HCT116 (cell line): ENCODE measurements around the gene SLC22A5. TPM values are rescaled to one million over a fixed set of nuclear protein-coding genes. Genes with fewer than 3 reads are reported as not detected.
"Not testable (repeated sequence)": the region's sequence is repeated elsewhere in the genome, so short reads cannot be mapped to it uniquely, and the experiment has no call there.

Experiments used
- ATAC-seq: fragments of 200-7000 bp; cut with Tn5 transposase; 2 replicates; pipeline ENCODE4 v1.9.1; 2020; ENCODE audit warnings: mild to moderate bottlenecking, moderate library complexity
- BruUV-seq: library from RNA; stranded (reverse); fragments of 400-500 nt; replicated peaks from 2 replicates; lab custom pipeline; 2021; lab: Mats Ljungman, UMichigan
- CTCF ChIA-PET: fragments of 300-600 bp; sonication (Branson Sonifier 250); formaldehyde crosslinking; loops from one replicate; lab custom pipeline; 2021; ENCODE audit warnings: antibody characterized with exemption; lab: Charles Lee
- POLR2A ChIA-PET: fragments of 300-600, 350-600 bp; sonication (Branson Sonifier 250); formaldehyde crosslinking; loops from one replicate; lab custom pipeline; 2021; ENCODE audit warnings: antibody characterized with exemption; lab: Charles Lee
- RAD21 ChIA-PET, 2 experiments: fragments of 300-600 bp; sonication (Branson Sonifier 250); formaldehyde crosslinking; loops; one replicate each; lab custom pipeline; 2023; ENCODE audit warnings: low total read pairs in 2 of 2; ENCODE audit not compliant: uncharacterized antibody in 2 of 2, unreplicated experiment in 2 of 2, low non-redundant PET in 1 of 2; lab: Charles Lee
- DNase-seq: peaks from one replicate; pipeline ENCODE4 v3.0.0-alpha.2; 2010; ENCODE audit warnings: low read depth, low spot score
- H2AFZ ChIP-seq: fragments of 200-600 bp; shearing (Covaris generic), sonication (generic); 2 replicates; pipeline ENCODE4 v1.6.1; 2017; ENCODE audit warnings: low read depth, mixed run types, mixed read lengths, antibody characterized with exemption, low read length; ENCODE audit not compliant: poor library complexity, severe bottlenecking
- H3K27ac ChIP-seq: 2 replicates; pipeline ENCODE4 v1.5.1; 2012; ENCODE audit warnings: low read depth, low read length
- H3K27me3 ChIP-seq: fragments of 200-600 bp; sonication (generic); 2 replicates; pipeline ENCODE4 v1.6.1; 2016; ENCODE audit warnings: mixed run types, low read length, mixed read lengths; ENCODE audit not compliant: insufficient read depth
- H3K36me3 ChIP-seq, 2 experiments: fragments of 200-500 bp in 1 of 2; fragments of 200-600 bp in 1 of 2; sonication (Bioruptor generic) in 1 of 2; sonication (generic) in 1 of 2; 2 replicates each; pipeline versions ENCODE4 v1.5.1 to v1.6.1; 2014 to 2016; ENCODE audit warnings: low read length in 2 of 2, inconsistent platforms in 1 of 2, mixed read lengths in 1 of 2, mixed run types in 1 of 2; ENCODE audit not compliant: insufficient read depth in 2 of 2, control insufficient read depth in 1 of 2
- H3K4me1 ChIP-seq, 2 experiments: fragments of 200-600 bp in 1 of 2; sonication (generic) in 1 of 2; 2 replicates each; pipeline versions ENCODE4 v1.5.1 to v1.6.1; 2012 to 2017; ENCODE audit warnings: low read length in 2 of 2, inconsistent platforms in 1 of 2, mild to moderate bottlenecking in 1 of 2, mixed read lengths in 1 of 2, mixed run types in 1 of 2, moderate library complexity in 1 of 2; ENCODE audit not compliant: insufficient read depth in 2 of 2, control insufficient read depth in 1 of 2
- H3K4me2 ChIP-seq: fragments of 200-600 bp; sonication (generic); 2 replicates; pipeline ENCODE4 v1.6.1; 2017; ENCODE audit warnings: mixed run types, low read length, mixed read lengths
- H3K4me3 ChIP-seq, 2 experiments: fragments of 200-600 bp in 1 of 2; sonication (generic) in 1 of 2; replicated peaks in 1 of 2; 2 replicates each; pipeline ENCODE4 v1.5.1; 2011 to 2016; ENCODE audit warnings: low read length in 2 of 2, control low read depth in 1 of 2, low read depth in 1 of 2, mild to moderate bottlenecking in 1 of 2, mixed read lengths in 1 of 2, mixed run types in 1 of 2
- H3K79me2 ChIP-seq: fragments of 200-600 bp; sonication (generic); 2 replicates; pipeline ENCODE4 v1.6.1; 2017; ENCODE audit warnings: mild to moderate bottlenecking, mixed run types, low read length, moderate library complexity, mixed read lengths; ENCODE audit not compliant: insufficient read depth
- H3K9ac ChIP-seq: fragments of 200-600 bp; sonication (generic); 2 replicates; pipeline ENCODE4 v1.6.1; 2016; ENCODE audit warnings: low read length, mixed read lengths
- H3K9me2 ChIP-seq: fragments of 200-600 bp; sonication (generic), shearing (Covaris generic); 2 replicates; pipeline ENCODE4 v1.6.1; 2017; ENCODE audit warnings: mixed run types, mild to moderate bottlenecking, moderate library complexity; ENCODE audit not compliant: insufficient read depth
- H3K9me3 ChIP-seq, 2 experiments: fragments of 200-500 bp in 1 of 2; fragments of 200-600 bp in 1 of 2; sonication (Bioruptor generic) in 1 of 2; sonication (generic) in 1 of 2; 2 replicates each; pipeline ENCODE4 v1.6.1; 2014 to 2017; ENCODE audit warnings: low read length in 2 of 2, mixed read lengths in 2 of 2, inconsistent platforms in 1 of 2, low read depth in 1 of 2, mild to moderate bottlenecking in 1 of 2, mixed run types in 1 of 2, moderate library complexity in 1 of 2; ENCODE audit not compliant: control insufficient read depth in 1 of 2, insufficient read depth in 1 of 2
- H4K20me1 ChIP-seq: fragments of 200-600 bp; sonication (generic), shearing (Covaris generic); 2 replicates; pipeline ENCODE4 v1.6.1; 2017; ENCODE audit warnings: mixed run types, mild to moderate bottlenecking, moderate library complexity; ENCODE audit not compliant: insufficient read depth
- ATF3 ChIP-seq: IDR thresholded peaks from 2 replicates; pipeline ENCODE4 v1.6.1; 2012
- CEBPB ChIP-seq: IDR thresholded peaks from 2 replicates; pipeline ENCODE4 v1.6.1; 2012; ENCODE audit warnings: low read depth
- CTCF ChIP-seq, 3 experiments: fragments of 200-600 bp in 1 of 3; sonication (generic) in 1 of 3; IDR thresholded peaks in 2 of 3; conservative IDR thresholded peaks in 1 of 3; 2 replicates each; pipeline ENCODE4 v1.5.1; 2012 to 2017; ENCODE audit warnings: low read depth in 2 of 3, low read length in 2 of 3, antibody characterized with exemption in 1 of 3, borderline replicate concordance in 1 of 3, control low read depth in 1 of 3, mild to moderate bottlenecking in 1 of 3, mixed read lengths in 1 of 3, mixed run types in 1 of 3, moderate library complexity in 1 of 3; ENCODE audit not compliant: insufficient read depth in 1 of 3
- EGR1 ChIP-seq: IDR thresholded peaks from 2 replicates; pipeline ENCODE4 v1.6.1; 2012; ENCODE audit warnings: low read depth
- ELF1 ChIP-seq: IDR thresholded peaks from 2 replicates; pipeline ENCODE4 v1.6.1; 2012; ENCODE audit warnings: low read depth, borderline replicate concordance
- EZH2 ChIP-seq: fragments of 200-600 bp; sonication (generic); IDR thresholded peaks from 2 replicates; pipeline ENCODE4 v1.6.1; 2017; ENCODE audit warnings: antibody characterized with exemption, mixed run types
- FOSL1 ChIP-seq: IDR thresholded peaks from 2 replicates; pipeline ENCODE4 v1.6.1; 2012; ENCODE audit warnings: low read depth
- JUND ChIP-seq: IDR thresholded peaks from 2 replicates; pipeline ENCODE4 v1.6.1; 2012
- MAX ChIP-seq: IDR thresholded peaks from 2 replicates; pipeline ENCODE4 v1.6.1; 2012
- POLR2A ChIP-seq: IDR thresholded peaks from 2 replicates; pipeline ENCODE4 v1.7.0; 2011; ENCODE audit warnings: borderline replicate concordance; ENCODE audit not compliant: insufficient read depth, insufficient read length; ENCODE audit errors: extremely low read depth
- RAD21 ChIP-seq: IDR thresholded peaks from 2 replicates; pipeline ENCODE4 v1.6.1; 2012; ENCODE audit warnings: low read depth, mild to moderate bottlenecking
- REST ChIP-seq: IDR thresholded peaks from 2 replicates; pipeline ENCODE4 v1.6.1; 2012; ENCODE audit warnings: low read depth
- SRF ChIP-seq: IDR thresholded peaks from 2 replicates; pipeline ENCODE4 v1.6.1; 2012; ENCODE audit warnings: low read depth
- TCF7L2 ChIP-seq: IDR thresholded peaks from 2 replicates; pipeline ENCODE4 v1.7.0; 2011; ENCODE audit warnings: borderline replicate concordance, inconsistent platforms; ENCODE audit not compliant: insufficient read depth, insufficient read length; ENCODE audit errors: extremely low read depth
- YY1 ChIP-seq: IDR thresholded peaks from 2 replicates; pipeline ENCODE4 v1.6.1; 2011; ENCODE audit warnings: low read length, low read depth, moderate library complexity, mild to moderate bottlenecking; ENCODE audit not compliant: insufficient replicate concordance; ENCODE audit errors: extremely low read depth
- ZNF274 ChIP-seq: fragments of 200-500 bp; sonication (Bioruptor generic); IDR thresholded peaks from 2 replicates; pipeline ENCODE4 v1.6.1; 2014; ENCODE audit warnings: mild to moderate bottlenecking, low read depth, low read length, inconsistent platforms
- intact Hi-C: fragments of 100-400 bp; cut with micrococcal nuclease; formaldehyde crosslinking; loops from 2 replicates; pipeline ENCODE4 v1.10.0; 2022
- total RNA-seq: library from RNA; stranded (reverse); gene quantifications from one replicate; pipeline ENCODE4 v1.2.1, GENCODE V29; 2021; ENCODE audit not compliant: unreplicated experiment

SLC22A5 gene
- total RNA-seq, 1 experiment from 2014 or later, result 9.9 TPM

- no peaks in the 10 kb centered on the region for H3K27me3 ChIP-seq
- no TSS peak for BruUV-seq
- H3K4me1 ChIP-seq, result peaks cover 4 to 15% of the 10 kb centered on the region in 2 experiments; a peak in 2 of 4 replicates
- DNase-seq (no peak), ATAC-seq (peak; percentile 64)
- no peaks in the 10 kb centered on the region for H3K36me3 ChIP-seq
- no peak overlapping the region for H2AFZ ChIP-seq
- no peak overlapping the region for H3K9ac ChIP-seq
- intact Hi-C loops, result no loop called here
- TF ChIP-seq ATF3, result no peak
- TF ChIP-seq ZNF274, result no peak
- no peak for TF ChIP-seq FOSL1
- TF ChIP-seq ELF1, result no peak
- no peak for TF ChIP-seq MAX
- no peak for TF ChIP-seq TCF7L2
- no peak for TF ChIP-seq SRF
- TF ChIP-seq EZH2, result no peak
- TF ChIP-seq RAD21, result no peak
- no peak for TF ChIP-seq JUND
- TF ChIP-seq CEBPB, result no peak
- TF ChIP-seq EGR1, result no peak
- TF ChIP-seq REST, result no peak
- TF ChIP-seq YY1, result no peak
- TF ChIP-seq CTCF (IDR thresholded peaks at IDR 0.05 in 2 of 3, conservative IDR thresholded peaks at IDR 0.05 in 1 of 3; ENCODE audit: borderline replicate concordance in 1 of 3, insufficient read depth in 1 of 3, low read depth in 2 of 3, low read length in 2 of 3), result no peak
- TF ChIP-seq POLR2A, result no peak
- TF ChIP-seq, all 23 proteins: peak for 0
- ChIA-PET RAD21 (no interaction called here), POLR2A (no interaction called here), CTCF (no interaction called here)
- H3K4me2 ChIP-seq, result peak overlapping the region; percentile 40
- H3K4me3 ChIP-seq, result no peak overlapping the region
- H3K9me3 ChIP-seq, result no peaks in the 10 kb centered on the region
- H3K79me2 ChIP-seq, result no peaks in the 10 kb centered on the region
- H3K27ac ChIP-seq, result no peak overlapping the region
- no peaks in the 10 kb centered on the region for H4K20me1 ChIP-seq
- no peaks in the 10 kb centered on the region for H3K9me2 ChIP-seq
Measured at GRCh38 chr5:132437604-132438266, 68.2 kb downstream of the SLC22A5 start.

- POLR2A ChIA-PET, H3K9ac ChIP-seq, H3K4me3 ChIP-seq, H3K27me3 ChIP-seq, BruUV-seq, H3K36me3 ChIP-seq, RAD21 ChIA-PET, DNase-seq, intact Hi-C loops, H3K9me3 ChIP-seq, CTCF ChIA-PET, ATAC-seq, H2AFZ ChIP-seq, H3K9me2 ChIP-seq, H3K4me2 ChIP-seq, H3K79me2 ChIP-seq, H4K20me1 ChIP-seq, H3K27ac ChIP-seq: not testable (repeated sequence)
- H3K4me1 ChIP-seq, result peaks cover 4 to 15% of the 10 kb centered on the region in 2 experiments; a peak in 2 of 4 replicates
Measured at GRCh38 chr5:132438267-132438645, 68.7 kb downstream of the SLC22A5 start.
